Measurements from ENCODE around the gene ENKUR. TPM values are rescaled to one million over a fixed set of nuclear protein-coding genes. Genes with fewer than 3 reads are reported as not detected.

Gene ENKUR
- total RNA-seq, 3 donors from 2014 or later (not counting 1 experiment from before 2014, with no cell fraction given): 0.48 to 3.0 (median 0.73) TPM

- DNase-seq (no peak), ATAC-seq (no peak)
- TF ChIP-seq CTCF (IDR thresholded peaks at IDR 0.05): no peak
- H3K9me3 ChIP-seq (ENCODE audit: control insufficient read depth, insufficient read depth, low read length): no peaks in the 10 kb centered on the region
- Mint-ChIP-seq H3K36me3 (no peaks in the 10 kb centered on the region), H3K4me1 (no peaks in the 10 kb centered on the region), H3K27me3 (ENCODE audit: low read depth in 2 of 2) (peaks cover 13 to 33% of the 10 kb centered on the region in 2 donors), H3K9me3 (no peaks in the 10 kb centered on the region), H3K27ac (no peak overlapping the region), H3K4me3 (no peak overlapping the region)
- H3K27me3 ChIP-seq (ENCODE audit: control insufficient read depth, insufficient read depth, low read length): peaks cover 2% of the 10 kb centered on the region
- no peak overlapping the region for H3K4me3 ChIP-seq (ENCODE audit: low read length)
- 8% methylated on average over 2 of the region's 3 CpGs for WGBS (ENCODE audit: insufficient coverage)
- no peaks in the 10 kb centered on the region for H3K36me3 ChIP-seq (ENCODE audit: control insufficient read depth, insufficient read depth, low read length)
- H3K4me1 ChIP-seq (ENCODE audit: control insufficient read depth, insufficient read depth, low read length): no peaks in the 10 kb centered on the region
- intact Hi-C loops (cut with micrococcal nuclease): no loop called here
- H3K27ac ChIP-seq (ENCODE audit: low read length): no peak overlapping the region
Observed at GRCh38 chr10:25036381-25036780, 20.4 kb upstream of the ENKUR start.

GRCh38 chr10:25029519-25029918 lies 13.6 kb upstream of the ENKUR start:
- no peaks in the 10 kb centered on the region for H3K4me1 ChIP-seq (ENCODE audit: control insufficient read depth, insufficient read depth, low read length)
- no peak overlapping the region for H3K4me3 ChIP-seq (ENCODE audit: low read length)
- no peaks in the 10 kb centered on the region for H3K27me3 Mint-ChIP-seq (ENCODE audit: low read depth in 2 of 2)
- no peaks in the 10 kb centered on the region for H3K9me3 Mint-ChIP-seq
- H3K4me3 Mint-ChIP-seq: no peak overlapping the region
- no peak for ATAC-seq
- no peaks in the 10 kb centered on the region for H3K36me3 ChIP-seq (ENCODE audit: control insufficient read depth, insufficient read depth, low read length)
- 100% methylated on average over 1 of the region's 2 CpGs for WGBS (ENCODE audit: insufficient coverage)
- intact Hi-C loops (cut with micrococcal nuclease): no loop called here
- H3K27ac ChIP-seq (ENCODE audit: low read length): no peak overlapping the region
- no peak overlapping the region for H3K27ac Mint-ChIP-seq
- H3K4me1 Mint-ChIP-seq: no peaks in the 10 kb centered on the region
- H3K27me3 ChIP-seq (ENCODE audit: control insufficient read depth, insufficient read depth, low read length): no peaks in the 10 kb centered on the region
- no peaks in the 10 kb centered on the region for H3K9me3 ChIP-seq (ENCODE audit: control insufficient read depth, insufficient read depth, low read length)
- TF ChIP-seq CTCF (IDR thresholded peaks at IDR 0.05): no peak
- no peak for DNase-seq
- no peaks in the 10 kb centered on the region for H3K36me3 Mint-ChIP-seq

GRCh38 chr10:25028711-25029110 lies 12.8 kb upstream of the ENKUR start:
- Histone ChIP-seq H3K27me3 (ENCODE audit: control insufficient read depth, insufficient read depth, low read length) (no peaks in the 10 kb centered on the region), H3K4me3 (ENCODE audit: low read length) (no peak overlapping the region), H3K4me1 (ENCODE audit: control insufficient read depth, insufficient read depth, low read length) (no peaks in the 10 kb centered on the region), H3K36me3 (ENCODE audit: control insufficient read depth, insufficient read depth, low read length) (no peaks in the 10 kb centered on the region), H3K27ac (ENCODE audit: low read length) (no peak overlapping the region), H3K9me3 (ENCODE audit: control insufficient read depth, insufficient read depth, low read length) (no peaks in the 10 kb centered on the region)
- 86% methylated on average over 1 of the region's 1 CpG for WGBS (ENCODE audit: insufficient coverage)
- ATAC-seq (no peak), DNase-seq (no peak)
- TF ChIP-seq CTCF (IDR thresholded peaks at IDR 0.05): no peak
- H3K4me3 Mint-ChIP-seq: no peak overlapping the region
- no peaks in the 10 kb centered on the region for H3K9me3 Mint-ChIP-seq
- no peaks in the 10 kb centered on the region for H3K4me1 Mint-ChIP-seq
- H3K27ac Mint-ChIP-seq: no peak overlapping the region
- no peaks in the 10 kb centered on the region for H3K27me3 Mint-ChIP-seq (ENCODE audit: low read depth in 2 of 2)
- H3K36me3 Mint-ChIP-seq: no peaks in the 10 kb centered on the region
- intact Hi-C loops (cut with micrococcal nuclease): no loop called here

GRCh38 chr10:25026463-25026862 lies 10.5 kb upstream of the ENKUR start:
- Mint-ChIP-seq H3K27ac (no peak overlapping the region), H3K4me3 (no peak overlapping the region), H3K27me3 (ENCODE audit: low read depth in 2 of 2) (no peaks in the 10 kb centered on the region), H3K36me3 (no peaks in the 10 kb centered on the region), H3K9me3 (no peaks in the 10 kb centered on the region), H3K4me1 (no peaks in the 10 kb centered on the region)
- TF ChIP-seq CTCF (IDR thresholded peaks at IDR 0.05): no peak
- H3K27ac ChIP-seq (ENCODE audit: low read length): no peak overlapping the region
- no peaks in the 10 kb centered on the region for H3K9me3 ChIP-seq (ENCODE audit: control insufficient read depth, insufficient read depth, low read length)
- WGBS (ENCODE audit: insufficient coverage): no CpG with 5 or more reads among the region's 1 CpG
- H3K27me3 ChIP-seq (ENCODE audit: control insufficient read depth, insufficient read depth, low read length): no peaks in the 10 kb centered on the region
- H3K4me3 ChIP-seq (ENCODE audit: low read length): no peak overlapping the region
- ATAC-seq (no peak), DNase-seq (no peak)
- H3K36me3 ChIP-seq (ENCODE audit: control insufficient read depth, insufficient read depth, low read length): no peaks in the 10 kb centered on the region
- intact Hi-C loops (cut with micrococcal nuclease): no loop called here
- H3K4me1 ChIP-seq (ENCODE audit: control insufficient read depth, insufficient read depth, low read length): no peaks in the 10 kb centered on the region
